ENCODE measurements around the gene FMN2. TPM values are rescaled to one million over a fixed set of nuclear protein-coding genes. Genes with fewer than 3 reads are reported as not detected.

Gene FMN2
- total RNA-seq, 1 experiment from 2014 or later: 0.59 TPM

DNA sequence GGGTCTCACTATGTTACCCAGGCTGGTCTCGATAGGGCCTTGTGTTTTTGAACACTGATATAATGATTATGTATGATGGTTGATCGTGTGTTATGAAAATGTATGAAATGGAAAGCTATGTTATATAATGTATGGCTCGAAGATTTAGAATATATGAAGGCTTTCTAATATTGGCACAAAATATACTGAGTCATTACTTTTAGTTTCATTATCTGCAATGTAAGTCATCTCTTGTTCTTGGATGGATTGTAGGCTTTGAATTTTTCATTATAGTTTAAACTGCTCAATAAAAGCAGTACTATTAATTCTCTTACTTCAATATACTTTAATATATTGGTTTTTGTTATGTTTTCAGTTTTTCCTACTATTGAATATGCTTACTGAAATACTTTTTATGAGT is 10.1 kb downstream of the FMN2 start:
- no peaks in the 10 kb centered on the region for H3K9me3 Mint-ChIP-seq
- DNase-seq: no peak

More for the DNA sequence above, 10.1 kb downstream of the FMN2 start:
- no peak overlapping the region for H3K9ac ChIP-seq (ENCODE audit: extremely low read depth, insufficient read length, low read length)
- H2BK20ac ChIP-seq (ENCODE audit: low read depth, low read length, poor library complexity, severe bottlenecking): no peak overlapping the region
- Mint-ChIP-seq H3K27me3 (ENCODE audit: low read depth) (no peaks in the 10 kb centered on the region; the same call in 1 of the 2 replicates), H3K4me1 (peaks cover 14 to 19% of the 10 kb centered on the region in 2 experiments), H3K4me3 (no peak overlapping the region), H3K27ac (no peak overlapping the region), H3K36me3 (ENCODE audit: insufficient read depth in 1 of 3, low read depth in 3 of 3) (no peaks in the 10 kb centered on the region)
- no peaks in the 10 kb centered on the region for H3K23me2 ChIP-seq (ENCODE audit: insufficient read length, low read depth, low read length, poor library complexity, severe bottlenecking)
- no peak overlapping the region for H2BK15ac ChIP-seq (ENCODE audit: low read depth, low read length)
- no peak overlapping the region for H4K5ac ChIP-seq (ENCODE audit: insufficient read length, low read depth, low read length)
- no peak overlapping the region for H3K23ac ChIP-seq (ENCODE audit: insufficient read length, low read depth, low read length)
- no peaks in the 10 kb centered on the region for H3K27me3 ChIP-seq (ENCODE audit: insufficient read depth, low read length)
- no peak overlapping the region for H3K56ac ChIP-seq (ENCODE audit: insufficient read length, low read depth, low read length)
- H3K27ac ChIP-seq (ENCODE audit: insufficient read length, low read depth, low read length): no peak overlapping the region
- H4K8ac ChIP-seq (replicated peaks; ENCODE audit: insufficient read length, low read depth, low read length): no peak overlapping the region
- no peaks in the 10 kb centered on the region for H3K79me1 ChIP-seq (ENCODE audit: insufficient read depth, low read depth, low read length, poor library complexity, severe bottlenecking)
- no peak overlapping the region for H3T11ph ChIP-seq (ENCODE audit: low read length)
- no peak overlapping the region for H2BK120ac ChIP-seq (ENCODE audit: low read depth, low read length, poor library complexity, severe bottlenecking)
- no peaks in the 10 kb centered on the region for H3K9me3 ChIP-seq (ENCODE audit: control insufficient read depth, low read depth, low read length)
- TF ChIP-seq, protein P1, sequence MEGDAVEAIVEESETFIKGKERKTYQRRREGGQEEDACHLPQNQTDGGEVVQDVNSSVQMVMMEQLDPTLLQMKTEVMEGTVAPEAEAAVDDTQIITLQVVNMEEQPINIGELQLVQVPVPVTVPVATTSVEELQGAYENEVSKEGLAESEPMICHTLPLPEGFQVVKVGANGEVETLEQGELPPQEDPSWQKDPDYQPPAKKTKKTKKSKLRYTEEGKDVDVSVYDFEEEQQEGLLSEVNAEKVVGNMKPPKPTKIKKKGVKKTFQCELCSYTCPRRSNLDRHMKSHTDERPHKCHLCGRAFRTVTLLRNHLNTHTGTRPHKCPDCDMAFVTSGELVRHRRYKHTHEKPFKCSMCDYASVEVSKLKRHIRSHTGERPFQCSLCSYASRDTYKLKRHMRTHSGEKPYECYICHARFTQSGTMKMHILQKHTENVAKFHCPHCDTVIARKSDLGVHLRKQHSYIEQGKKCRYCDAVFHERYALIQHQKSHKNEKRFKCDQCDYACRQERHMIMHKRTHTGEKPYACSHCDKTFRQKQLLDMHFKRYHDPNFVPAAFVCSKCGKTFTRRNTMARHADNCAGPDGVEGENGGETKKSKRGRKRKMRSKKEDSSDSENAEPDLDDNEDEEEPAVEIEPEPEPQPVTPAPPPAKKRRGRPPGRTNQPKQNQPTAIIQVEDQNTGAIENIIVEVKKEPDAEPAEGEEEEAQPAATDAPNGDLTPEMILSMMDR (conservative IDR thresholded peaks at IDR 0.05): no peak
- H4K20me1 ChIP-seq (ENCODE audit: control insufficient read depth, insufficient read depth, insufficient read length): no peaks in the 10 kb centered on the region
- no peak overlapping the region for H2BK12ac ChIP-seq (ENCODE audit: insufficient read length, low read depth, low read length)
- no peak overlapping the region for H2BK5ac ChIP-seq (ENCODE audit: insufficient read length, low read length)
- no peaks in the 10 kb centered on the region; the same call in 1 of the 2 replicates for H3K4me1 ChIP-seq (ENCODE audit: insufficient read depth, low read length)
- 100% methylated on average over 2 of the region's 3 CpGs for WGBS (ENCODE audit: extremely low coverage, insufficient read length, low lambda C conversion rate)
- no peak overlapping the region for H3K4me2 ChIP-seq (ENCODE audit: insufficient read depth, insufficient read length, low read length)
- no peaks in the 10 kb centered on the region for H3K79me2 ChIP-seq (ENCODE audit: insufficient read depth, low read length)
- no peak overlapping the region for H4K91ac ChIP-seq (ENCODE audit: insufficient read length, low read depth, low read length)
- no peak overlapping the region for H2AFZ ChIP-seq (ENCODE audit: low read length)
- no peak overlapping the region for H3K4ac ChIP-seq (ENCODE audit: low read depth, low read length)
- no peak overlapping the region for H3K18ac ChIP-seq (ENCODE audit: insufficient read length, low read depth, low read length)
- H2AK5ac ChIP-seq (ENCODE audit: insufficient read length, low read length): no peak overlapping the region
- H3K14ac ChIP-seq (ENCODE audit: insufficient read depth, low read length): no peak overlapping the region
